Epithelial cell of prostate (primary cell): ENCODE results near the gene SLC37A3.
"Not testable (repeated sequence)": the region's sequence is repeated elsewhere in the genome, so short reads cannot be mapped to it uniquely, and the experiment has no call there.

Source experiments
- DNase-seq: peaks from one replicate; pipeline ENCODE4 v3.0.0-alpha.2; 2011; ENCODE audit warnings: low read depth, low spot score
- H3K27ac ChIP-seq: fragments of 450-650 bp; 2 replicates; pipeline ENCODE4 v1.5.1; 2017; ENCODE audit warnings: mild to moderate bottlenecking

The SLC37A3 gene

GRCh38 chr7:140349144-140349771 is 49.1 kb downstream of the SLC37A3 start:
- H3K27ac ChIP-seq = peak overlapping the region; percentile 39

GRCh38 chr7:140348161-140348849 is 50.0 kb downstream of the SLC37A3 start:
- no peak for DNase-seq

More at GRCh38 chr7:140349144-140349771, 49.1 kb downstream of the SLC37A3 start:
- DNase-seq = no peak

GRCh38 chr7:140347218-140347617 is 51.1 kb downstream of the SLC37A3 start:
- no peak for DNase-seq
- no peak overlapping the region for H3K27ac ChIP-seq

More at GRCh38 chr7:140348161-140348849, 50.0 kb downstream of the SLC37A3 start:
- peak overlapping the region; percentile 39 for H3K27ac ChIP-seq

GRCh38 chr7:140345426-140345825 is 52.9 kb downstream of the SLC37A3 start:
- DNase-seq = no peak
- no peak overlapping the region for H3K27ac ChIP-seq

GRCh38 chr7:140342727-140343514 is 55.4 kb downstream of the SLC37A3 start:
- H3K27ac ChIP-seq = no peak overlapping the region
- DNase-seq = no peak

GRCh38 chr7:140338959-140339358 is 59.4 kb downstream of the SLC37A3 start:
- H3K27ac ChIP-seq, DNase-seq: not testable (repeated sequence)

- no peak overlapping the region for H3K27ac ChIP-seq
- DNase-seq = no peak
These were observed 63.8 kb downstream of the SLC37A3 start for GRCh38 chr7:140334341-140335057.

- no peak overlapping the region for H3K27ac ChIP-seq
- no peak for DNase-seq
These were observed 64.6 kb downstream of the SLC37A3 start for GRCh38 chr7:140333686-140334085.

GRCh38 chr7:140333223-140333622 is 65.1 kb downstream of the SLC37A3 start:
- DNase-seq = no peak
- no peak overlapping the region for H3K27ac ChIP-seq

- DNase-seq = no peak
- no peak overlapping the region for H3K27ac ChIP-seq
These were observed 67.7 kb downstream of the SLC37A3 start for GRCh38 chr7:140330595-140330994.

- no peak for DNase-seq
- H3K27ac ChIP-seq = no peak overlapping the region
These were observed 68.2 kb downstream of the SLC37A3 start for GRCh38 chr7:140330128-140330527.

- no peak for DNase-seq
- H3K27ac ChIP-seq = no peak overlapping the region
These were observed 71.1 kb downstream of the SLC37A3 start for GRCh38 chr7:140327261-140327661.

GRCh38 chr7:140326116-140326928 is 72.0 kb downstream of the SLC37A3 start:
- peak; percentile 2 for DNase-seq
- no peak overlapping the region for H3K27ac ChIP-seq

- no peak for DNase-seq
These were observed 72.7 kb downstream of the SLC37A3 start for GRCh38 chr7:140325600-140325999.

GRCh38 chr7:140324714-140325113 is 73.6 kb downstream of the SLC37A3 start:
- no peak for DNase-seq
- no peak overlapping the region for H3K27ac ChIP-seq

More at GRCh38 chr7:140325600-140325999, 72.7 kb downstream of the SLC37A3 start:
- no peak overlapping the region for H3K27ac ChIP-seq

GRCh38 chr7:140322759-140323158 is 75.6 kb downstream of the SLC37A3 start:
- no peak for DNase-seq
- no peak overlapping the region for H3K27ac ChIP-seq

- not testable (repeated sequence) for DNase-seq, H3K27ac ChIP-seq
These were observed 78.3 kb downstream of the SLC37A3 start for GRCh38 chr7:140320078-140320477.

GRCh38 chr7:140317999-140318398 is 80.3 kb downstream of the SLC37A3 start:
- no peak overlapping the region for H3K27ac ChIP-seq
- no peak for DNase-seq

GRCh38 chr7:140317597-140317996 is 80.7 kb downstream of the SLC37A3 start:
- DNase-seq = no peak
- peak overlapping the region; percentile 96 for H3K27ac ChIP-seq
